Sigmoid colon (tissue), 4 donors: ENCODE data around the gene RANGRF.

Experiments
- CTCF ChIP-seq, 4 experiments: fragments of 450-650 bp in 3 of 4; fragments of 200-600 bp in 1 of 4; IDR thresholded peaks; one replicate each; pipeline ENCODE4 v1.5.1; 2016 to 2019; ENCODE audit warnings: antibody characterized with exemption in 4 of 4, mild to moderate bottlenecking in 3 of 4, moderate library complexity in 2 of 4
- POLR2A ChIP-seq, 2 donors: fragments of 450-650 bp; IDR thresholded peaks; one replicate each; pipeline ENCODE4 v1.6.1; 2016; ENCODE audit warnings: antibody characterized with exemption in 2 of 2, mild to moderate bottlenecking in 2 of 2, moderate library complexity in 2 of 2
- POLR2AphosphoS5 ChIP-seq, 4 donors: sonication (generic); formaldehyde crosslinking; IDR thresholded peaks; one replicate each; pipeline ENCODE4 v1.6.1; 2017; ENCODE audit warnings: antibody characterized with exemption in 4 of 4

- TF ChIP-seq POLR2AphosphoS5 (IDR thresholded peaks at IDR 0.05) (no peak), CTCF (IDR thresholded peaks at IDR 0.05) (no peak), POLR2A (IDR thresholded peaks at IDR 0.05) (no peak)
These were observed 5.9 kb downstream of the RANGRF start for GRCh38 chr17:8294361-8294760.
